ENCODE measurements around the gene FMNL2. TPM values are rescaled to one million over a fixed set of nuclear protein-coding genes. Genes with fewer than 3 reads are reported as not detected.

FMNL2 gene
- total RNA-seq, 1 experiment from 2014 or later: 33.6 TPM

DNA sequence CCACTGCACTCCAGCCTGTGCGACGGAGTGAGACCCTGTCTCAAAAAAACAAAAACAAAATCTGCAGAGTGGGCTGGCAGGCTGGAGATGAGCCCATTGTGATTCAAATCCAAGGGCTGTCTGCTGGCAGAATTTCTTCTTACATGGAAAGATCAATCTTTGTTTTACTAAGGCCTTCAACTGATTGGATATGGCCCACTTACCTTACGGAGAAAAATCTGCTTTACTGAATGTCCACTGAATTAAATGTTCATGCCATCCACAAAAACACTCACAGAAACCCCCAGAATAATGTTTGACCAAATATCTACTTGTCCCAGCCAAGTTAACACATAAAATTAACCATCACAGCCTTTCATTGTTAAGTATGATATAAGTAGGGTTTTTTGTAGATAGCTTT lies 8.3 kb upstream of the FMNL2 start:
- Histone ChIP-seq H4K91ac (ENCODE audit: insufficient read length, low read depth, low read length) (no peak overlapping the region), H3K79me2 (ENCODE audit: insufficient read depth, low read length) (no peaks in the 10 kb centered on the region), H3K9ac (ENCODE audit: extremely low read depth, insufficient read length, low read length) (no peak overlapping the region), H2BK12ac (ENCODE audit: insufficient read length, low read depth, low read length) (no peak overlapping the region), H3K18ac (ENCODE audit: insufficient read length, low read depth, low read length) (no peak overlapping the region), H3K23me2 (ENCODE audit: insufficient read length, low read depth, low read length, poor library complexity, severe bottlenecking) (no peaks in the 10 kb centered on the region), H3K4me2 (ENCODE audit: insufficient read depth, insufficient read length, low read length) (no peak overlapping the region), H3K14ac (ENCODE audit: insufficient read depth, low read length) (no peak overlapping the region), H4K5ac (ENCODE audit: insufficient read length, low read depth, low read length) (no peak overlapping the region), H4K8ac (replicated peaks; ENCODE audit: insufficient read length, low read depth, low read length) (no peak overlapping the region), H3K79me1 (ENCODE audit: insufficient read depth, low read depth, low read length, poor library complexity, severe bottlenecking) (no peaks in the 10 kb centered on the region), H3K27me3 (ENCODE audit: insufficient read depth, low read length) (no peaks in the 10 kb centered on the region), H2BK120ac (ENCODE audit: low read depth, low read length, poor library complexity, severe bottlenecking) (no peak overlapping the region), H3T11ph (ENCODE audit: low read length) (no peak overlapping the region), H4K20me1 (ENCODE audit: control insufficient read depth, insufficient read depth, insufficient read length) (no peaks in the 10 kb centered on the region), H2AFZ (ENCODE audit: low read length) (no peak overlapping the region), H2BK20ac (ENCODE audit: low read depth, low read length, poor library complexity, severe bottlenecking) (no peak overlapping the region), H2BK15ac (ENCODE audit: low read depth, low read length) (no peak overlapping the region), H2AK5ac (ENCODE audit: insufficient read length, low read length) (no peak overlapping the region), H3K4me1 (ENCODE audit: insufficient read depth, low read length) (no peaks in the 10 kb centered on the region), H3K23ac (ENCODE audit: insufficient read length, low read depth, low read length) (no peak overlapping the region), H3K9me3 (ENCODE audit: control insufficient read depth, low read depth, low read length) (no peaks in the 10 kb centered on the region), H2BK5ac (ENCODE audit: insufficient read length, low read length) (no peak overlapping the region), H3K27ac (ENCODE audit: insufficient read length, low read depth, low read length) (no peak overlapping the region), H3K4ac (ENCODE audit: low read depth, low read length) (no peak overlapping the region), H3K56ac (ENCODE audit: insufficient read length, low read depth, low read length) (no peak overlapping the region)
- Mint-ChIP-seq H3K4me3 (no peak overlapping the region), H3K4me1 (peaks cover 2 to 3% of the 10 kb centered on the region in 2 experiments; a peak in 1 of 4 replicates), H3K27ac (no peak overlapping the region), H3K27me3 (ENCODE audit: low read depth) (no peaks in the 10 kb centered on the region; the same call in 1 of the 2 replicates), H3K9me3 (no peaks in the 10 kb centered on the region), H3K36me3 (ENCODE audit: insufficient read depth in 1 of 3, low read depth in 3 of 3) (no peaks in the 10 kb centered on the region)
- DNase-seq: no peak
- no CpG with 5 or more reads among the region's 3 CpGs for WGBS (ENCODE audit: extremely low coverage, insufficient read length, low lambda C conversion rate)
- TF ChIP-seq, protein P1, sequence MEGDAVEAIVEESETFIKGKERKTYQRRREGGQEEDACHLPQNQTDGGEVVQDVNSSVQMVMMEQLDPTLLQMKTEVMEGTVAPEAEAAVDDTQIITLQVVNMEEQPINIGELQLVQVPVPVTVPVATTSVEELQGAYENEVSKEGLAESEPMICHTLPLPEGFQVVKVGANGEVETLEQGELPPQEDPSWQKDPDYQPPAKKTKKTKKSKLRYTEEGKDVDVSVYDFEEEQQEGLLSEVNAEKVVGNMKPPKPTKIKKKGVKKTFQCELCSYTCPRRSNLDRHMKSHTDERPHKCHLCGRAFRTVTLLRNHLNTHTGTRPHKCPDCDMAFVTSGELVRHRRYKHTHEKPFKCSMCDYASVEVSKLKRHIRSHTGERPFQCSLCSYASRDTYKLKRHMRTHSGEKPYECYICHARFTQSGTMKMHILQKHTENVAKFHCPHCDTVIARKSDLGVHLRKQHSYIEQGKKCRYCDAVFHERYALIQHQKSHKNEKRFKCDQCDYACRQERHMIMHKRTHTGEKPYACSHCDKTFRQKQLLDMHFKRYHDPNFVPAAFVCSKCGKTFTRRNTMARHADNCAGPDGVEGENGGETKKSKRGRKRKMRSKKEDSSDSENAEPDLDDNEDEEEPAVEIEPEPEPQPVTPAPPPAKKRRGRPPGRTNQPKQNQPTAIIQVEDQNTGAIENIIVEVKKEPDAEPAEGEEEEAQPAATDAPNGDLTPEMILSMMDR (conservative IDR thresholded peaks at IDR 0.05): no peak

Data from H9 (cell line).